Pulmonary artery endothelial cell (primary cell): ENCODE data around the gene MIEF1. TPM values are rescaled to one million over a fixed set of nuclear protein-coding genes. Genes with fewer than 3 reads are reported as not detected.
"Not testable (repeated sequence)": the region's sequence is repeated elsewhere in the genome, so short reads cannot be mapped to it uniquely, and the experiment has no call there.

Experiments used
- DNase-seq: peaks from one replicate; pipeline ENCODE4 v3.0.0-alpha.2; 2011; ENCODE audit warnings: low read depth, low spot score
- total RNA-seq: library from RNA; depleted of rRNA; stranded (reverse); fragments of >200 nt; gene quantifications from 2 replicates; pipeline ENCODE4 v1.2.3, GENCODE V29; 2014

Gene MIEF1
- total RNA-seq, 1 donor from 2014 or later, result 24.1 TPM

DNA sequence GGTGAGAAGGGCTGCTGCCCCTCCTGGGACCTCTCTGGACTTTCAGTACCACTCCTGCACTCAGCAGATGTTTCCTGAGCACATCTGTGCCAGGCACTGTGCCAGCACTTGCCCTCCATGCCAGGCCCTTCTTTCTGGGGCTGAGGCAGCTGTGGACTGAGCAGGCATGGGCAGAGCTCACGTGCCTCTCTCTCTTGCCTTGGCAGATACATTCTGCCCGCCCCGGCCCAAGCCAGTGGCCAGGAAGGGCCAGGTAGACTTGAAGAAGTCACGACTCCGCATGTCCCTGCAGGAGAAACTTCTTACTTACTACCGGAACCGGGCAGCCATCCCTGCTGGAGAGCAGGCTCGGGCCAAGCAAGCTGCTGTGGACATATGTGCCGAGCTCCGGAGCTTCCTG lies 9.9 kb downstream of the MIEF1 start:
- no peak for DNase-seq

DNA sequence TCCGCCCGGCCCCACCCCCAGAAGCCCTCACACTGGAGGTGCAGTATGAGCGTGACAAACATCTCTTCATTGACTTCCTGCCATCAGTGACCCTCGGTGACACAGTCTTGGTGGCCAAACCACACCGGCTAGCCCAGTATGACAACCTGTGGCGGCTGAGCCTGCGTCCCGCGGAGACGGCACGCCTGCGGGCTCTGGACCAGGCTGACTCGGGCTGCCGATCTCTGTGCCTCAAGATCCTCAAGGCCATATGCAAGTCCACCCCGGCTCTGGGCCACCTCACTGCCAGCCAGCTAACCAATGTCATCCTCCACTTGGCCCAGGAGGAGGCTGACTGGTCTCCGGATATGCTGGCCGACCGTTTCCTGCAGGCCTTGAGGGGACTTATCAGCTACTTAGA lies 11.7 kb downstream of the MIEF1 start:
- DNase-seq, result no peak

DNA sequence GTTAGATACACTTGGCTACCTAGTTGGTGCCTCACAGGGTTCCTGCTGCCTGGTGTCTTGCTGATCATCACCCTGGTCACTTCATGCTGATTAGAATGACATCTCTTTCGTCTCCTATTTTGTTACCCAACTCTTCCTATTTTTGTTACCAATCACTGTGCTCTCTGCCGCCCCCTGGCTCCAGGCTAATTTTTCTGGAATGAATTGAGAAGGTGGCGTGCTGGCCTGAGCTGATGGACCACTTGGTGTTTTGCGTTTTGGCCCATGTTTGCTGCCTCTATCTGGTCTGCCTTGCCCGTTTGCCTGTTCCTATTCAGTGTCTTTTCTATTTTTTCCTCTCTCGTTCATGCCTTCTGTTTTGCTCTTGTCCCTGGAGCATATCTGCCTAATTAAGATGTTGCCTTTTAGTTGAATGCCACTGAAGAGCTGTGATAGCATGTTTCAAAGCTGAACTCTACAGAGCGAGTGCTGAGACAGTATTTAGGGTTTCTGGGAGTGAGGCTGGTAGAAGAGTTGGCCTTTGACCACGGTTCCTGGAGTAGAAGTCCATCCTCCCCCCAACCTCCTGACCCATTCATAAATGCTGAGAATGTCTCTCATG lies 12.4 kb downstream of the MIEF1 start:
- no peak for DNase-seq

DNA sequence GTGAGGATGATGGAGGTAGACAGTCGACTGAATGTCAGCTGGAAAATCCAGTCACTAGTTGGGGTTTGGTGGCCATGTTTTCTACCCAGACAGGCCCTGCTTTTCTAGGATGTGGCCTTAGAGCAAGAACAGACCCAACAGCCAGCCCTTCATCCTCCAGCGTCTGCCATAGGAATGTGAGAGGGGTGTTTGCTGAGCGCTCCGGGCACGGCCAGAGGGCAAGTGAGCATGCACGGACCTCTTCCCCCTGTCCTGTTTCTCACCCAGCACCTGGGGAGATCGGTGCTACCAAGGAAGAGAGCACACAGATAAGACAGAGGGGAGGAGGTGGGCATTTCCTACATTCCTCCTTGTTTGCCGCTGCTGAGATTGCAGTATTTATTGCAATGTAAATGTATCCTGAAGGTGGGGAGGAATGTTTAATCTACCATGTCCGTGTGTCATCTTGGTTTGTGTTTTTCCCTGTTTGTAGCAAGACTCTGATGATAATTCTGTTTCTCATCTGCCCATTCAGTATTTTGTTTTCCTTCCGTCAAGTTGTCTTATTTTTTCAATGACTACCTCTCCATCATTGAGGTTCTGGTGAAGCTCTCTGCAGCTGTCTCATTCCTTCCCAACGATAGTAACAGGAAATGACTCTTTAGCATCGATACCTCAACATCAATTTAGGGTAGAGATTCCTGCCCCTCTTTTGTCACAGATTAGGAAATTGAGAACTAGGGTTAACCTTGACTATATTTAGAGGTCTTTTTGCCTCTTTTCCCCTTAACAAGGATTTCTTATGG lies 13.4 kb downstream of the MIEF1 start:
- no peak for DNase-seq

DNA sequence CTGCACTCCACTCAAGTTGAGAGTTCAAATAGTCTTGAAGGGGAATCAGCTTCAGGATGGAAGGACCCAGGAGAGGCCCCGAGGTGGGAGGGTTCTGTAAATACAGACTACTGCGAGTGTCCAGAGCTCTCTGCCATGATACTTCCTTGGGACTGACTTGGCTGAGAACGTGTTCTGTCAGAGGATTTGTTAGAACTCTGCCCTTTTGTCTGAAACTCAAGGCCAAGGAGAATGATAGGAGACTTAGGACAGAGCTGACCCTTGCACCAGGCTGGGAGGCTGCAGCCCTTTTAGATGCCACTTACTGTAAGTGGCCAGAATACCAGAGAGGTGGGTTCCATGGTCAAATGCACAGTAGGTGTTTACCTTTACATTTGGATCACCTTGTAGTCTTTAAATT lies 15.4 kb downstream of the MIEF1 start:
- no peak for DNase-seq

DNA sequence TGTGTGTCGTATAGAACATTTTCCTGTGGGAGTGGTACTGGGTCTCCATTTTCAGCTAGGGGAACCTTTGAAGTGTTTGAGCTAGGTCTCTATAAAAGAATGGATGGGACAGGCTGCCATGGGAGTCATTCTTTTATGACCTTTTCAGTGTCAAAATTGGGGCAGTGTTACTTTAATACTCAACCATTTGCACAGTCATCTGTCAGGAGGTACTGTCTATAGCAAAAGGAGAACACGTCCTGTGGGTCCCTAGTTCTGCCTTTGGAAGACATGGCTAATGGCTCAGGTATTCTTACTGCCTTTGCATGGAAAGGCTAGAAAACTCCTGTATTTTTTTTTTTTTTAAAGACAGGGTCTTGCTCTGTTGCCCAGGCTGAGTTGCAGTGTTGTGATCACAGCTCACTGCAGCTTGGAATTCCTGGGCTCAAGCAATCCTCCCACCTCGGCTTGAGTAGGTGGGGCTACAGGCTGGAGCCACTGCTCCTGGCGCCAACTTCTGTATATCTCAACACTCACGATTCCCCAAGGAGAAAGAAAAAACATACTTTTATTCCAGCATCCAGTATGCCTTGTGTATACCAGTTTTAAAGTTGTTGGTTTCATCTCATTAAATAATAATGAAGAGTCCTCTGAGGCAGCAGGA lies 16.2 kb downstream of the MIEF1 start:
- DNase-seq, result no peak

DNA sequence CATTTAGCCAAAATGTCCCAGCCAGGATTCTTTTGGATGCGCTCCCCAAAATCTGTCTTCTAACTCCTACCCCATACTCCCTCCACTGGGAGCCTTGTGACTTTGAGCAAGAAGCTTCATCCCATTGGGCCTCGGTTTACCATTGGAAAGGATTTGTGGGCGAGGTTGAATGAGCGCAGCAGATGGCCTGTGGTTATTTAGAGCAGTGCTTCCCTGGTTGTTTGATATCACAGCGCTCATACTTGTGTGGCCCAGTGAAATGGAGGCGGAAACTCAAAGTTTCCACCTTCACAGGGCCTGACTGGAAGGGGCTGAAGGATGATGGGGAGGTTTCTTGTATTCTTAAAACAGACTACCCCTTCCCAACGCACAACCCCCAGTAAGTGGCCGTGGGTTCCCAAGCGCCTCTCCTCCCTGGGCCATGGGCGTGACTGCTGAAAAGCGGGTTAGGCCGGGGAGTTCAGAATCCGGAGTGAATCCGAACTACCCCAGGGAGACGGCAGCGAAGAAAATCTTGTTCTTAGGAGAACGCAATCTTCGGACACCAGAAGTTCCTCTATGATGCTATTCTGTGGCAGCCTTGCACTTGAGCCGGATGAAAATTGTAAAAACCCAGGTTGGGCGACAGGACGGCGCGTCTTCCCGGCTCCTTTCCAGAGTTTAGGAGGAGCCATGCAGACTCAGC lies 17.0 kb downstream of the MIEF1 start:
- no peak for DNase-seq

DNA sequence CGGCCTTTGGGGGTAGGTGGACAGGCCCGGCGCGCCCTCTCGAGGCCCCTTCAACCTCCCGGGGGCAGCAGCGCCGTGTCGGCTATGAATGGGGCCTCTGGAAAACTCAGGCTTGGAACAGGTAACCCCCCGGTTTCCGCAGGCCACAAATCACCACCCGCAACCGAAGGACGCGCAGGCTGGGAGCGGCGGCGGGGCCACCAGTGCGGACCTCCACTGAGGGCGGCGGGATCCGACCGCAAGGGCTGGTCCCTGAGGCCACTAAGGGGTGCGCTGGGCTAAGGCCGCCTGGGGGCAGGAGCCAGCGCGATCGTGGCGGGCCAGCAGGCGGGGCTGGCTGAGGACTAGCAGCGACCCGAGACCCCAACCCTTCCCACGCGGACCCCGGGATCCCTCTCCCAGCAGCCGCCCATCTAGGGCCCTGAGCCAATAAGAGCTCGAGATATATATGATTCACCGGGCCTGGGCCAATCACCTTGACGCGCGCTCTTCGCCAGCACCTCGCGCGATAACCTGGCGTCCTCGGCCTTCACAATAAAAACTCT lies 17.7 kb downstream of the MIEF1 start:
- DNase-seq, result peak; percentile 98

DNA sequence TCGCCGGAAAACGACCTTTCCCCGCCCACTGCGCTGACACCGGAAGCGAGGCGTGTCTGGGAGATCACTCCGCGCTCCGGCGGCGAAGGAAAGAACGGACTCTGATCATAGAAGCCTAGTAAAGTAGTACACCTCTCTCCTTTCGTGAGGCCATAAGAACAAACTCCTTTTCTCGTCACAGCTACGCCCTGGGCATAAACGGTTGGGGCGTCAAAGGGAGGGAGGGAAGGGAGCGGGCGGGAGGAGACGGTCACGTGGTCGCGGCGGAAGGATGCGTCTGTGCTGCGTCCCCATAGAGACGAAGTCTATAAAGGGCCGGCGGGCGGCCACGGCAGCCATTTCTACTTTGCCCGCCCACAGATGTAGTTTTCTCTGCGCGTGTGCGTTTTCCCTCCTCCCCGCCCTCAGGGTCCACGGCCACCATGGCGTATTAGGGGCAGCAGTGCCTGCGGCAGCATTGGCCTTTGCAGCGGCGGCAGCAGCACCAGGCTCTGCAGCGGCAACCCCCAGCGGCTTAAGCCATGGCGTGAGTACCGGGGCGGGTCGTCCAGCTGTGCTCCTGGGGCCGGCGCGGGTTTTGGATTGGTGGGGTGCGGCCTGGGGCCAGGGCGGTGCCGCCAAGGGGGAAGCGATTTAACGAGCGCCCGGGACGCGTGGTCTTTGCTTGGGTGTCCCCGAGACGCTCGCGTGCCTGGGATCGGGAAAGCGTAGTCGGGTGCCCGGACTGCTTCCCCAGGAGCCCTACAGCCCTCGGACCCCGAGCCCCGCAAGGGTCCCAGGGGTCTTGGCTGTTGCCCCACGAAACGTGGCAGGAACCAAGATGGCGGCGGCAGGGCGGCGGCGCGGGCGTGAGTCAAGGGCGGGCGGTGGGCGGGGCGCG lies 18.4 kb downstream of the MIEF1 start, which contains the start of gene ATF4:
TSS of gene ATF4 (plus strand) at position 337 of the 880 bp plus-strand sequence. CDS start 884 bp downstream, outside the sequence.
- DNase-seq, result no peak

DNA sequence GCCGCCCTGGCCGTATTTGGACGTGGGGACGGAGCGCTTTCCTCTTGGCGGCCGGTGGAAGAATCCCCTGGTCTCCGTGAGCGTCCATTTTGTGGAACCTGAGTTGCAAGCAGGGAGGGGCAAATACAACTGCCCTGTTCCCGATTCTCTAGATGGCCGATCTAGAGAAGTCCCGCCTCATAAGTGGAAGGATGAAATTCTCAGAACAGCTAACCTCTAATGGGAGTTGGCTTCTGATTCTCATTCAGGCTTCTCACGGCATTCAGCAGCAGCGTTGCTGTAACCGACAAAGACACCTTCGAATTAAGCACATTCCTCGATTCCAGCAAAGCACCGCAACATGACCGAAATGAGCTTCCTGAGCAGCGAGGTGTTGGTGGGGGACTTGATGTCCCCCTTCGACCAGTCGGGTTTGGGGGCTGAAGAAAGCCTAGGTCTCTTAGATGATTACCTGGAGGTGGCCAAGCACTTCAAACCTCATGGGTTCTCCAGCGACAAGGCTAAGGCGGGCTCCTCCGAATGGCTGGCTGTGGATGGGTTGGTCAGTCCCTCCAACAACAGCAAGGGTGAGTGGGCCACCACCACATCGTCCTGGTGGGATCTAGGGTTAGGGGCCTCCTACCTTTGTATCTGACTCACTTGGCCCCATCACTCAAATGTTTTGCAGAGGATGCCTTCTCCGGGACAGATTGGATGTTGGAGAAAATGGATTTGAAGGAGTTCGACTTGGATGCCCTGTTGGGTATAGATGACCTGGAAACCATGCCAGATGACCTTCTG lies 19.2 kb downstream of the MIEF1 start:
- DNase-seq, result not testable (repeated sequence)

DNA sequence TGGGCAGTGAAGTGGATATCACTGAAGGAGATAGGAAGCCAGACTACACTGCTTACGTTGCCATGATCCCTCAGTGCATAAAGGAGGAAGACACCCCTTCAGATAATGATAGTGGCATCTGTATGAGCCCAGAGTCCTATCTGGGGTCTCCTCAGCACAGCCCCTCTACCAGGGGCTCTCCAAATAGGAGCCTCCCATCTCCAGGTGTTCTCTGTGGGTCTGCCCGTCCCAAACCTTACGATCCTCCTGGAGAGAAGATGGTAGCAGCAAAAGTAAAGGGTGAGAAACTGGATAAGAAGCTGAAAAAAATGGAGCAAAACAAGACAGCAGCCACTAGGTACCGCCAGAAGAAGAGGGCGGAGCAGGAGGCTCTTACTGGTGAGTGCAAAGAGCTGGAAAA lies 20.0 kb downstream of the MIEF1 start:
- DNase-seq, result not testable (repeated sequence)

DNA sequence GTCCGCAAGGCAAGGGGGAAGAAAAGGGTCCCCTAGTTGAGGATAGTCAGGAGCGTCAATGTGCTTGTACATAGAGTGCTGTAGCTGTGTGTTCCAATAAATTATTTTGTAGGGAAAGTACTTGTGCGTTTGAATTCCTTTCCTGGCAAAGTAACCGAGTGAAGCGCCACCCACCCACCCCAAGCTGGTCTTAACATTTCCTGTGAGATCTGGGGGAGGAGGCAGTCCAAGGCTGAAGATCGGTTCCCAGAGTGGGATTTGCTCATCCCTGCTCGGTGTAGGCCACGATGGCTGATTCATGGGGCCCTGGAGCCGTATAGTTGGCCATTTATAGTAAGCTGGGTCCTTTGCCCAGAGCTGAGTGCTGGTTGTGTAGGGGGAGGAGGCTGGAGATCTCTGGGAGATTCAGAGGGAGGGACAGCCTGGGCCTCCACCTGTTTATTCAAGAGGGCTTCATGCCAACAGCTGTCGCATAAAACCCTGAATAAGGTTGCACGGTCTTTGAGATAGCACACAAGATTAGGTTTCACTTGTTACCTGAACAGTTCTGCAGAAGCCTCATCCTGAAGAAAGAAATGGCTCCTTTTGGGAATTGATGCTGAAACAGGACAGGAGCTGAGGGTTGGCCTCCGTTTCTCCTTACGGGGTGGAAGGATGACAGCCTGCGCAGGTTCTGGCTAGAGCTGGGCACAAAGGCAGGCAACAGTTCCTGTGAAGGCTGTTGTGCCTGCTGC lies 20.6 kb downstream of the MIEF1 start:
- no peak for DNase-seq

DNA sequence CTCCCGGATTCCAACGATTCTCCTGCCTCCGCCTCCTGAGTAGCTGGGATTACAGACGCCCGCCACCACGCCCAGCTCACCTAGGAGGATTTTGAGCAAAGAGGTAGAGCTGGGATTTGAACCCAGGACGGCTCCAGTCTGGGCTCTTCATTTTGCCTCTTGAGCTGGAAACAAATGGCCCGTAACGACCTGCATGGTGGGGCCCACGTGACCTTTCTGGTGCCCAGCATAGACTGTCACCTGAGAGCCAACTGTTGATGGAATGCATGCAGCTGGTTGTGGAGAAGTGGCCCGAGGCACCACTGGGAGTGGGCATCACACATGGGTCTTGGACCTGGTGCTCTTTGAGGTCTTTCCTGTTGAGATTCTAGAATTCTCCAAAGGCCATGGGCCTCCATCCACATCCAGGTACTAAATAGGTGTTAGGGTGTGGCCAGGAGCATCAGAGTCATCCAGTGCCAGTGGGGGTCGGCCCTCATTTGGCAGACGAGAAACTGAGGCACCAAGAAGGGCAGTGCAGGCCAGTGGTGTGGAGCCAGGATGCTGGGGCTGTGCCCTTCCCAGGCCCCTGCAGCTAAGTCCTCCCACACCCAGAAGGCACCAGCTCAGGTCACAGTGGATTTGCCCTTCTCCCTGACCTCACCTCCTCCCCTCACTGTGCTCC lies 22.1 kb downstream of the MIEF1 start:
- DNase-seq, result no peak

DNA sequence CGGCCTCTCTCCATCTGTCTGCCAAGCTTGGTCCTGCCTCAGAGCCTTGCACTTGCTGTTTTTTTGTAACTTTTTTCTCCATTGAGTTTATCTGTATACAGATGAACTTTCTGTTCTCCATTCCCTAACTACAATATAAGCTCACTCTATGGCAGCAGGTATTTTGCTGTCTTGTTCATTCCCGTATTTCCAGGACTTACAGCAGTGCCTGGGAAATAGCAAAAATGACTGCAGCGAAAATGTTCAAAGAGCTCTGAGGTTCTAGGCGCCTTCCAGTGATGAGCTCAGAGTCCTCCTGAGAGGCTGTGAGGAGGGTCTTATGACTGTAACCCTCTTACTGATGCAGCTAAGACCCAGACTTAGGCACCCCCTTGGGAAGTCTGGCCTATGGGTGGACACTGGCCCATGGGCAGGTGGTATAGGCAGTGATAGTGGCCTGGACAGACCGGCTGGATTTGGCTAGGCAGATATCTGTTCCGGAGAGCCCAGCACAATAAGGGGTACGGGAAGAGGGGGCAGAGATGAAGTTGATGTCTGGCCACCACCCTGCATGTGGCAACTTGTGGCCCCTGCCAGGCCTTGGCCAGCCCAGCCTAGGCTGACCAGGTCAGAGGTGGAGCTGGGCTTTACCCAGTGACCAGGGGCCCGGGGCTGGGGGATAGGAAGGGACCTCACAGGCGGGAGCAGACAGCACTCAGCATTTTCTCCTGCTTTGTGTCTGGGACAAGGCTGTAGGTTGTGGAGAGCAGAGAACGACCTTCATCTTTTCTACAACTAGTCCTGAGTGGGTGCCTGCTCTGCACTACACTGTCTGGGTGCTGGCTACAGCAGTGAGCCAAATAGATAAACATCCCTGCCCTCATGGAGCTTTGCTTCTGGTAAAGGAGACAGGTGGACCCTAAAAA lies 22.9 kb downstream of the MIEF1 start:
- DNase-seq, result no peak

DNA sequence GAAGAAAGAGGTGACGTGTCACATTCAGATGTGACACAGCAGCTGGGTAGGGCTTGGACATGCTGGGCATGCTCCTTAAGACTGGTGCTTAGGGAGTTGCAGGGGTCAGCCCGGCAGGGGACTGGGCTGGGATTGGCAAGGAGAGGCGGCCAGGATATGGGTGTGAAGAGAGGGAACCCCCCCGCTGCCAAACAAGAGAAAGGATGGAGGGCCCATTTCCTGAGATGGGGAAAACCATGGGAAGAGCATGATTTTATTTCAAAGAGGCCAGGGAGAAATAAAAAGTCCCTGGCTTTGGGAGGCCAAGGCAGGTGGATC lies 23.5 kb downstream of the MIEF1 start:
- DNase-seq, result no peak

DNA sequence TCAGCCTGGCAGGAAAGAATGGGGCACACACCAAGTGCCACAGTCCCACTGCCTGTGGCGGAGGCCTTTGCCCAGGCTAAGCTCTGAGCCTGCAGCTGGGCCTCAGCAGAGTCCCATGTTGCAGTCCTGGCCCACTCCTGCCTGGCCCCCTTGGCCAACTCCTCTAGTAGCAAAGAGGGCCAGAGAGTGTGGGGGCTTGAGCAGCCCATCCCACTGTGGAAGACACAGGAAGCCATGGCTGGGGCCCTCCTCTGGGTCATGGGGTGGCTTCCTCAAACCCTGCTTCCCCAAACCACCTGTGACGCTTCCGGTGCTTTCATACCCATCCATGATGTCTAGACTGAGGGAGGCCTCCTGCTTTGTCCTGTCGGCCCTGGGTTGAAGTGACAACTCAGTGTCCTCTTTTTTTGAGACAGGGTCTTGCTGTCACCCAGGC lies 24.7 kb downstream of the MIEF1 start:
- DNase-seq, result no peak

DNA sequence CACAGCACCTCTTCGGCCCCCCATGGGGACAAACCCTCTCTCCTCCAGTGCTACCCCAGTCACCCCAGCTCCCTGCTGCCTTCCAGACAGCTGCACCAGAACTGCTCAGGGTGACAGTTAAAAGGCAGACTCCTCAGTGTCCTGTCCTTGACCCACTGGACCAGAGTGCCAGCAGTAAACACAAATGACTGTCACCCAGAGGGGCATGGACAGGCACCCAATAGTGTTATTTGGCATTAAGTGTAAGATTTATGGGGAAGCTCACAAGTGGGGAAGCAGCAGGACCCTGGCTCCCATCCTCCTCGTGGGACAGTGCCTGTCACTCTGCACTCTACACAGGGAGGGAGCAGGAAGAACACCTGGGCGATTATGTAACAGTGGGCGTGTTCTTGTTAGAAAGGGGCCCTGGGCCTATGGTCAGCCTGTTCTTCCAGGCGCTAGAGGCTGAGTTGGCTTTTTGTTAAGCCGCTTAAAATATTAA lies 25.4 kb downstream of the MIEF1 start:
- DNase-seq, result no peak
